ENCODE results near the gene FHL3. TPM values are rescaled to one million over a fixed set of nuclear protein-coding genes. Genes with fewer than 3 reads are reported as not detected.
"Not testable (repeated sequence)": the region's sequence is repeated elsewhere in the genome, so short reads cannot be mapped to it uniquely, and the experiment has no call there.

The FHL3 gene
- total RNA-seq, 2 donors from 2014 or later, result 55.6 to 80.7 TPM

DNA sequence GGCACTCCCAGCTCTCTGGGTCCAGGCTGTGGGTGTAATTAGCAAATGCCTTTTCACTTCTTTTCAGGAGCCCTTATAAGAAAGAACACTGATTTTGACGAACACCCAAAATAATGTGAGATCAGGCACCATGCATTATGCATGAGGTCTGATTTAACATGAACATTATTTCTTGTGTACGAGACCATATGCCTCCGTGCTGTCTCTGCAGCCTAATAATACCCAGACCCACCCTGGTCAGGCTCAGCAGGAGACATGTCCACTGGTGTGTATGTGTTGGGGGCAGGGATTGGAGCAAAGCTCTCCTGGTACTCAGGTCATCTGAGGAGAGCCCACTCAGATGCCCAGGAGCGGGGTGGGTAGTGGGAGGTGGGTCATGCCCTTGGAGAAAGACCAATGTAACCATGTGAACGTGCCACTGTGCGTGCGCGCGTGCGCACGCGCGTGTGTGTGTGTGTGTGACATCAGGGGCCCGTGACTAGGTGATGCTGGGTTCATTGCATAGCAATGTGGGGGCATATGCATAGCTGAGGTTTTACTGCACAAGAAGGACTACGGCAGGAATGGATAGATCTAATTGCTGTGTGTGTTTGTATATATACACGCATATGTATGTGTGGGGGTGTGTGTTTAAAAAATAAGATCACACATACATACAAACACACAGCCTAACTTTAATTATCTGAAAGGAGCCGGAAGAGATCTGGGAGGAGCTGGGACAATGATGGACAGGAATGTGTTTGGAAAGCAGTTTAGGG lies 34.2 kb upstream of the FHL3 start:
- no peak for DNase-seq (ENCODE audit: low spot score)
- intact Hi-C loops (cut with DNase I), result loop anchor here in 1 of 2 donors (10.0 kb wide), 1 partner anchor 775 kb away; no protein-coding TSS in a partner anchor

DNA sequence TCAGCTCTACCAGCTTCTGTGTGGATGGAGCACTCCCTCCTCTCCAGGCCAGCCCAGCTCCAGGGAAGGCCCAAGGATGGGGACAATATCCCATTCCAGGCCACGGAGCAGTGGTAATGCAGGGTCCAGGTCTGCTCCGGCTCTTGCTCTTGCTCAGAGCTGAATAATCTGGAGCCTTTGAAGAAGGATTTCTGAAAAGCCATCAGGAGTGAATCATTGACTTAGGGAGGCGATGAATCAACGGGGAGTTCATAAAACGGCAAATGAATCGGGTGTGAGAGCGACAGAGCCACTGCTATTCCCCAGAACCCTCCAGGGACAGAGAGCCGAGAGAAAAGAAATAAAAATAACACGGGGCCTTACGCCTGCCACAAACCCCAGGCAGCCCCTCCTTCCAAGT lies 33.5 kb upstream of the FHL3 start:
- DNase-seq (ENCODE audit: low spot score), result no peak
- intact Hi-C loops (cut with DNase I), result no loop called here

DNA sequence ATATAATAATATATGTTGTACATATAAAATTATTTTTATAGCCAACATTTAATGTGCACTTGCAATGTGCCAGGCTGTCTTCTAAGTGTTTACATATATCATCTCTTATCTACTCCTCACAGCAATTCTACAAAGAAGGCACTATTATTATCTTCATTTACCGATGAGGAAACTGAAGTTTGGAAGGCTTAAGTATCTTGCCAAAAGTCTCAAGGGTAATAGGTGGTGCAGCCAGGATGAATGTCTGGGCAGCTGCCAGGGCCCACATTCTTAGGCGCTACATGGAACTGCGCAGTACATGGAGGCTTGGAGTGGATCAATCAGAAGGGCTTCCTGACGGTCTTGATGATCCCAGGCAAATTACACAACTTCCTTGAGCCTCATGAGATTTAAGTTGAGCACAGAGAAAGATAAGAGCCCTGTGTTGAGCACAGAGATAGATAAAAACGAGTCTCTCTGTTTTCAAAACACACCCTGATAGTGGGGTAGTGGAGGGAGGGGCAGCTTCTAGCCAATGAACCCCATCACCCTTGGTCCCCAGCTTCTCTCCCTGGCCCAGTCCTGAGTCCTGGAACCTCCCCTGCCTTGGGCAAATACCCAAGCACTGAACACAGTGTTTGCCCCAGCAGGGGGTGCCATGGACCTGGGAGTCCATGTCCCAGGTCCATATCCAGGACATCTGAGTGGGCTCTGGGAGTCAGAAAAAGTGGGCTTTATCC lies 32.1 kb upstream of the FHL3 start:
- no peak for DNase-seq (ENCODE audit: low spot score)
- intact Hi-C loops (cut with DNase I), result no loop called here

DNA sequence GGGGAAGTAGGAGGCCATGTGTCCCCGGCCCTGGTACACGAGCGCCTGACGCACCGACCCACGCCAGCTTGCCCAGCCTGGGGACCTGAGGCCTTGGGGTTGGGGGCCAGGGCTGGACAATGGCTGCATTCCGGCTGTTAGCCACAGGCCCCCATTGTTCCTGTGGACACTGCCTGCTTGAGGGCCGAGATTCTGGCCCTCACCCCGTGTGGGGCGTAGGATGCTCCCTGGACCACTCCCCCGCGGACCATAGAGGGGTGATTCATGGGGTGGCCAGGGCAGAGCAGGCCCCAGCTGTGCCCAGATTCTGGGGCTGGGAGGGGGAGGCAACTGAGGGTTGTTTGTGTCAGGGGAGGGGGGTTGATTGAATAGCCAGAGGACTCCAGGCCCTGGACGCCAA lies 29.6 kb upstream of the FHL3 start:
- intact Hi-C loops (cut with DNase I), result no loop called here
- DNase-seq (ENCODE audit: low spot score), result no peak

DNA sequence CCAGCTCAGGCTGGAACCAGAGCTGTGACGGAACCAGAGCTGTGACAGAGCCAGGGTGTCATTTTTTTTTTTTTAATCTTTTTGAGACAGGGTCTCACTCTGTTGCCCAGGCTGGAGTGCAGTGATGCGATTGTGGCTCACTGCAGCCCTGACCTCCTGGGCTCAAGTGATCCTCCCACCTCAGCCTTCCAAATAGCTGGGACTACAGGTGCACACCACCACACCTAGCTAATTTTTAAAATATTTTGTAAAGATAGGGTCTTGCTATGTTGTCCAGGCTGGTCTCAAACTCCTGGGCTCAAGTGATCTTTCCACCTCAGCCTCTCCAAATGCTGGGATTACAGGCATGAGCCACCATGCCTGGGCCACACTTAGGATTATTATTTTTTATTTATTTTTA lies 27.7 kb upstream of the FHL3 start:
- intact Hi-C loops (cut with DNase I); DNase-seq (ENCODE audit: low spot score): not testable (repeated sequence)

DNA sequence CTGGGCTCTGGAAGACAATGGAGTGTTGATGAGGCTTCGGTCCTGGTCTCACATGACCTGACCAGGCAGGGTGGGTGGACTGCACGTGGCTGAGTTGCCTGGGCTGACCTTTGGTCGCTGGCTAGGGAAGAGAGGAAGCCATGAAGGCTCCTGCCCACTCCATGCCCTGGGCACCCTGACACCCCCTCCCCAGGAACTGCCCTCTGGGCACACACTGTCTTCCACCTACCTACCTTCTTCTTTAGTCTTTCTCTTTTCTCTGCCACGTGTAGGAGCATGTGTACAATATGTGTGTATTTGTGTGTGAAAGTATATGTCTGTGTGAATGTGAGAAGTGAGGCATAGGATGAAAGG lies 26.2 kb upstream of the FHL3 start:
- no peak for DNase-seq (ENCODE audit: low spot score)
- intact Hi-C loops (cut with DNase I), result no loop called here

DNA sequence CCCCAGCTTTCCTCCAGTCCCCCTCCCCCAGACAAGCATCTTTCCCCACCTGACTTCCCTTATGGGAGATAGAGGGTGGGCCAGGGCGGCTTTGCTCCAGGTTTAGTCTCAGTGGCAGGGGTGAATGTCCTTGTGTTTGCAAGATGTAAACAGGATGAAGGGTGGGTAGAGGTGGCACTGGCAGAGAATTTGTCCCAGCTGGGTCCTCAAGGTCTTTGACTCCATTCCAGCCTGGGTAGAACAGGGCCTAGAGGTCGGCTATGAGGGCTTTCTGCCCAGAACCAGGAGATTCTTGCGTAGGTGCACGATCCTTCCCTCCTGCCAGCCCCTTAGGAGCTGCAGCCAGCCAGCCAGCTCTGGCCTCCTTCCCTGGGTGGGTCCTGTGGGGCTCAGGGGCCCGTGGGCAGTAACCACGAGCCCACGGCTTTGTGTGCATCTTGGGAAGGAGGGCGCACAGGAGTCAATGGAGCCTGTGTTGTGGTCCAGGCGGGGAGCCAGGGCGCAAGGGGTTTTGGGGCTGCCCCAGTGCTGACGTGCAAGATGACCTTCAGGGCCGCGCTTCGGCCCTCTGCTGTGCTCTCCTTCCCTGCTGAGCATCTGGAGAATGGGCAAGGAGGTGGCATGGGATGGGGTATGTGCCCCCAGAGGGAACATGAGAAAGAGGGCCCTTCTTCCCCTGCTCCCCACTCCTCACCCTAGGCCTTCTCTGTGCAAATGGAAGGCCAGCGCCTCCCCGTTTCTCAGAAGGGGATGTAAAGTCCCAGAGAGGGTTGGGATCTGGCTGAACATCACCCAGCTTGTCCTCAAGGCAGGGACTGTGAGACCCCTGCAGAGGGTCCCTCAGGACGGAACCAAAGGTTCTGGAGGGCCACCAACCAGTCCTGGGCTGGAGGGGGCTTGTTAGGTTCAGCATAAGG lies 25.5 kb upstream of the FHL3 start:
- intact Hi-C loops (cut with DNase I), result no loop called here
- DNase-seq (ENCODE audit: low spot score), result no peak

DNA sequence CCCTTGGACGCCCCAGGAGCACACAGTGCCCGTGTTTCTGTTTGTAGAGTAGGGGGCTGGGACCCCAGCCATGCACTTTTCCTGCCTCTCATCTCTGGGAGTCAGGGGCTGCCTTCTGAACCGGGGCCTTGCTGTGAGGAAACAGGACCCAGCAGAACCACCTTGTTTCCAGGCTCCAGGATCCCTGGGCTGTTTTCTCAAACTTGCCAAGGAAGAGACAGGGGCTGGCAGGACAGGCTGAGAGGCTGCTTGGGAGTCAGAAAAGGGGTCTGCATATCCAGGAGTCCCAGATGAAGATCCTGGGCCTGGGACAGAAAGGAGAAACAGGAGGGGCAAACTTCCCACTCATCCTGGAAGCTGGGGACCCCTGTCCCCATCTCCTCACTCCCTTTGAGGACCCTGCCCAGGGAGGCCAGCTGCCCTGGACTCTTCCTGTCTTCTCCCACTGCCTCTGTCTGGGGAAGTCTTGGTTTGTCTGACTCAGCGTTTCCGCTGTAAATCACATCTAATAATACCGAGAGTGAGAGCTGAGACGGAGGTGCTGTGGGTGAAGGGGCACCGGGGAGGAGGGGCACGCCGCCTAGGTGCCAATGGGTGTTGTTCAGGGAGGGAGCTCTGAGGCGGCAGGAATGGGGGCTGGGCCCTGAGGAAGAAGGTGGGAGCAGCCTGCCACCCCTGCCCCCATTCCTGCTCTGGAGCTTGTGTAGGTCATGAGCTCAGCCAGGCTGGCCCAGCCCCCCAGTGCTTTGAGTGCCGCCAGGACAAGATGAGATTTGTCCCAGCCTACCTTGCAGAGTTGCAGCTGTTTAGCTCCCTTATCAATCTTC lies 24.6 kb upstream of the FHL3 start:
- peak; percentile 26 for DNase-seq (ENCODE audit: low spot score)
- intact Hi-C loops (cut with DNase I), result loop anchor here in 1 of 2 donors (10.0 kb wide), 1 partner anchor 805 kb away; no protein-coding TSS in a partner anchor

DNA sequence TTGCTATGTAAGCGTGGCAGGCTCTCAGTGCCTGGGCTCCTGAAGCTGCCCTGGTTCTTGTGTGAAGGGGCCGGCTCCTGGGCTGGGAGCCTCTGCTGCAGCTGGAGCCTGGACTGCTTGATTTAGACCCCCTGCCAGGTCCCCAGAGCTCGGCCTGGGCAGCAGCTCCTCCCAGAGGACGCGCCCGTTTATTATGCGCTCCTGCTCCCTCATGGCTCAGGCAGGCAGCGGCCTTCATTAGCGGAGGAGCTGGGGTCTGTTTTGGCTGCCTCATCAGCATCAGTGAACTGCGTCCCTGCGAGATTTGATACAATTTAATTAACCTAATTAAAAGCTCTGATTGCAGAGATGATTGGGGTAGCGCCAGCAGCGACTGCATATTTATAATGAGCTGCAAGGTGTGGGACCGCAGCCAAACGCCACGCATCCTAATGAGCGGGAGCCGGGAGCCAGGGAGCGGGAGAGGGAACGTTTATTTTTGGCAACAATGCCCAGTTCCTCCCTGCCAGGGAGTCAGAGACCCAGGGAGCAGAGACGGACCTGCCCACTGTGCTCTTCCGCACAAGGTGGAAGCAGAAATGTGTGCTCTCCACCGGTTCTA lies 23.9 kb upstream of the FHL3 start:
- DNase-seq (ENCODE audit: low spot score), result no peak
- intact Hi-C loops (cut with DNase I), result loop anchor here in 1 of 2 donors (10.0 kb wide), 1 partner anchor 806 kb away; no protein-coding TSS in a partner anchor

DNA sequence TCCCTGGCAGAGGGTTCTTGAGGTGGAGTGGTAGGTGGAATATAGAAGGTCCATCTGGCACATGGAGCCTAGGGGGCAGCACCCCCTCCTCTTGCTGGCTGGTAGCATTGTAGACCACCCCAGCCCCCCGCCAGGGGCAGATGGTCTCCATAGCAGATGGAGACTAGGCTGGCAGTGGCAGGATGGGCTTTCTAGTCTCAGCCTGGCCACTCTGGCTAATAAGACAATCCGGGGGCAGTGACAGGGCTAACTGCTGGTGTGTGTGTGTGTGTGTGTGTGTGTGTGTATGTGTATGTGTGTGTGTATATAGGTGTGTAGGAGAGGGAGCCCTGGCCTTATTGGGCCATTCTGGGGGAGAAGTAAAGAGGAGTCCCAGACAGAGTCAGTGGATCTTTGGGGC lies 23.4 kb upstream of the FHL3 start:
- intact Hi-C loops (cut with DNase I), result loop anchor here in 1 of 2 donors (10.0 kb wide), 1 partner anchor 806 kb away; no protein-coding TSS in a partner anchor
- DNase-seq (ENCODE audit: low spot score), result no peak

DNA sequence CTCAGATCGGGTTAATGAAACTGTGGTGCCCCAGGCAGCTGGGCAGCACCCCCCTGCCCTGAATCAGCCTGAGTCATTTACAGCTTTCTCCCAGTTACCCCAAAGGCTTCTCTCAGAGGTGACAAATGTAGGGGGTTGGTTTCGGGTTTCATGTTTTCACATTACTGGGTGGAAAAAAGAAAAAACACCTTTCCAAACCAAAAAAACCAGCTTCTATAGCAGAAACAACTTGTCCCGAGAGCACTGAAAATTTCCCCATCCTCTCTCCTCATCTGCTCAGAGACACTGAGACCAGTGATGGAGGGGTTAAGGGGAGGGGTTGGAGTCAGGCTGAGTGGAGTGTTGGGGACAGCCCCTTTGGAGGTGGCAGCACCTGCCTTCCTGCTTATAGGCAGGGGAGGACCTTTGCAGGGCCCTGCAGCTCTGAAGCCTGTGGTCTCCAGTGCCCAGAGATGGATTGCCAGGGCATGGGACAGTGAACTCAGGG lies 22.8 kb upstream of the FHL3 start:
- intact Hi-C loops (cut with DNase I), result loop anchor here in 1 of 2 donors (10.0 kb wide), 1 partner anchor 807 kb away; no protein-coding TSS in a partner anchor
- no peak for DNase-seq (ENCODE audit: low spot score)

DNA sequence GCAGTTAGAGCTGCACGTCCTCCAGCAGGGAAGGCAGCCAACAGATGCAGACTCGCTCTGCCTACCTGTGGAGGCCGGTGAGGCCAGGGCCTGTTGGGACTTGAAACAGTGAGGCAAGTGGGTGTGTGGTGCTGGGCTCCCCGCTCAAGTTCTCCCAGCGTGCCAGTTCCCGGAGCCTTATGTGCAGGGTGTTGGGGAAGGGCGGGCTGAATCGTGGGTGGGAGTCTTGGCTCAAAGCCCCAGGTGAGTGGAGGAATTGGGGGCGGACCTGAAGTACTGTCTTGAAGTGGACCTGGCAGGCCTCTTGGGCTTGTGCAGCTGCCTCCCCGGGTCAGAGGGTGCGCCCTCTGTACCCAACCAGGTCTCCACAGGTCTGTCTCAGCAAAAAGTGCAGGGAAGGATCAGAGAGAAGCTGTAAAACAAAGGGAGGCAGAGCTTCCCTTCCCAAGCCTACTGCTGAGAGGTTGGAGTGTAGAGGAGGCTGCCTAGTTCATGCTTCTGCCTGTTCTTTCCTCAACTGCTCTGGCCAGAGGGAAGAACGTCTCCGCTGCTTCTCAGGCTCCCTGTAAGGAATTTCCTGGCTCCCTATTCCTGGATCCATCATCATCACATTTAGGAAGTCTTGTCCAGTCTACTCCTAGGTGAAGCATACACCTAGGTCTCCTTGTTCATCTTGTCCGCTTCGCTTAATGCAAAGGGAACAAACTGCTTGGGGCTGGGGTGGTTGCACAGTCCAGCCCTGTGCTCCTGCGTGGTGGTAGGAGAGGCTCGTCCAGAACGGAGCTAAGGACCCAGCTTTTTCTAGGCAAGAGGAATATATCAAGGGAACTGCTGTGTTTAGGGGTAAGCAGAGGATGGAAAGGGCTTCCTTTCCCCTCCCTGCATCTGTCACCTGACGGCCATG lies 22.1 kb upstream of the FHL3 start:
- DNase-seq (ENCODE audit: low spot score), result peak; percentile 72
- intact Hi-C loops (cut with DNase I), result loop anchor here in 1 of 2 donors (10.0 kb wide), 1 partner anchor 807 kb away; no protein-coding TSS in a partner anchor

DNA sequence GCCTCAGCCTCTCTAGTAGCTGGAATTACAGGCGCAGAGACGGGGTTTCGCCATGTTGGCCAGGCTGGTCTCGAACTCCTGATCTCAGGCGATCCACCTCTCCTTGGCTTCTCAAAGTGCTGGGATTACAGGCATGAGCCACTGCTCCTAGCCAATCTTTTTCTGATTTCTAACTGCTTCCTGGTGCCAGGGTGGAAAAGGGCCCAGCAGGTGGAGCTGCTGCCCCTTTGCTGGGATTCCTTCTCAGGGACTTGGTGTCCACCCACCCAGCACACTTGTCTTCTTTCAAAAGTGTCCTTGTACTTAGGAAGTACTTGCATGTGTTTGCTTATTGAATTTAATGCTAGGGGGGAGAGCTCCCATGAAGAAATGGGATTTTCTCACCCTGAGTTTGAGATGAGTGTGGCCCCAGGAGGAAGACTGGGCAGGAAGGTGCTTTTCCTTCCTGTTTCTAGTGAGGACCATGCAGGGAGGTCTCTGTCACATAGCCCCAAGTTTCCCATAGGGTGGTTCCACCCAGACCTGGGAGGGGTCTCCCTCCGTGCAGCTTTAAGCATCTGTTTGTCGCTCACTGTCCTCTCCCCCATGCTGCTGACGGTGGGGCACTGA lies 21.4 kb upstream of the FHL3 start:
- intact Hi-C loops (cut with DNase I), result loop anchor here in 1 of 2 donors (10.0 kb wide), 1 partner anchor 808 kb away; no protein-coding TSS in a partner anchor
- peak; percentile 75 for DNase-seq (ENCODE audit: low spot score)

DNA sequence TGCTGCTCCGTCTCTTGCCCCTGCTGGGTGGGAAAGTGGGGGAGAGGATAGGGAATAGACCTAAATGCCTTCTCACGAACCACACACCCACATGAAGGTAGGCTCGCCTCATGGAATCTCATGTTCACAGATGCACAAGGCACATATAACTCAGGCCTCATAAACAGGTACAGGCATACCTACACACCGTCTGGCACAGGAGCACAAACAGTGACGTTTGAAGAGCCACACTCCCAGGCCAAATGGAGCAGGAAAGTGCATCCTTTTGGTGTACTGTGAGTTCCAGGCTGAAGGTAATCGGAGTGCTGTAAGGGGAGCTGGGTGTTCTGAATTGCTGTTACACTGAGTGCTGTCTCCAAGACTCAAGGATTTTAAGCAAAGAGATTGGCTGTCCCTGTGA lies 20.4 kb upstream of the FHL3 start:
- intact Hi-C loops (cut with DNase I), result loop anchor here in 1 of 2 donors (10.0 kb wide), 1 partner anchor 809 kb away; no protein-coding TSS in a partner anchor

DNA sequence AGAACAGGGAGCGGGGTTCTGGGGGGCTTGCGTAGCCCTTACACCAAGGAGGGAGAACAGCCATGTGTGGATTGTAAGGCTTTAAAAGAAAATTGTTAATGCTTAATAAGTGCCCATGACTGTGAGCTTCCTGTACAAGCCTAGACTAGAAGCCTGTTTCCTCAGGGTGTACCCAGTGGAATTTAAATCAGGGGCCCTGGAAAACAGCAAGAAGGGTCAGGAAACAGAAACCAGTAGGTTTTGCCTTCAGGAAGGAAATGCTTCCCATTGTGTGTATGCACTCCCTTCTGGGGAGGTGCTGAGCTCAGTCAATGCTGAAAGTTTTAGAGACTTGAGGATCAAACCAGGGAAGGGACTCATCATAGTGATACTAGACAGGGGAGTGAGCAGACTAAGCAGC lies 19.9 kb upstream of the FHL3 start:
- peak; percentile 70 for DNase-seq (ENCODE audit: low spot score)
- intact Hi-C loops (cut with DNase I), result loop anchor here in 1 of 2 donors (10.0 kb wide), 1 partner anchor 810 kb away; no protein-coding TSS in a partner anchor

More for the DNA sequence above, 20.4 kb upstream of the FHL3 start:
- DNase-seq (ENCODE audit: low spot score), result peak; percentile 12

DNA sequence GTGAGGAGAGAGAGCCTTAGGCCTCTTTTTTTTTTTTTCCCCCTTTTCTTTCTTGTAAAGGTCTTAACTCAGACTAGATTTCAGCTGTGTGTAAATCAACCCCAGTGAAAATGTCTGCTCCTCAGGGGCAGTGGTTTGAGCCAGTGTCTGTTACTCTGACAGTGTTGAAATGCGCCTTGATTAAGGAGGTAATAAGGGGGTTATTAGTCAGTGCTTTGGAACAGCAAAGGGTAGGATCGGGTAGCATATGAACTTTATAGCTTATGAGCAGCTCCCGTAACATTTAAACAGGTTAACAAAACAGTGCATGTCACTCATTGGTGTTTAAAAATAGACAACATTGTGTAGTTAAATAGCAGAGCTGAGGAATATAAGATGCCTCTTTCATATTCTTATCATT lies 17.5 kb upstream of the FHL3 start:
- intact Hi-C loops (cut with DNase I), result loop anchor here in 1 of 2 donors (10.0 kb wide), 1 partner anchor 812 kb away; no protein-coding TSS in a partner anchor
- no peak for DNase-seq (ENCODE audit: low spot score)
